KMS-11 (cell line): ENCODE measurements around the gene NR4A1.

Source experiments
- H2AFZ ChIP-seq: fragments of 200-600 bp; sonication (generic); 2 replicates; pipeline ENCODE4 v1.6.1; 2016; ENCODE audit warnings: antibody characterized with exemption, mixed run types, low read depth
- H3K27ac ChIP-seq: fragments of 200-600 bp; sonication (generic); 2 replicates; pipeline ENCODE4 v1.6.1; 2016; ENCODE audit warnings: mild to moderate bottlenecking, mixed run types
- H3K27me3 ChIP-seq: fragments of 200-600 bp; sonication (generic); 2 replicates; pipeline ENCODE4 v1.6.1; 2017; ENCODE audit warnings: mild to moderate bottlenecking, low read depth, mixed run types, moderate library complexity; ENCODE audit not compliant: insufficient read depth
- H3K36me3 ChIP-seq: fragments of 200-600 bp; sonication (generic); 2 replicates; pipeline ENCODE4 v1.6.1; 2017; ENCODE audit warnings: mild to moderate bottlenecking, mixed run types; ENCODE audit not compliant: insufficient read depth
- H3K4me1 ChIP-seq: fragments of 200-600 bp; sonication (generic); 2 replicates; pipeline ENCODE4 v1.6.1; 2016; ENCODE audit warnings: mild to moderate bottlenecking, low read depth, mixed run types; ENCODE audit not compliant: poor library complexity, severe bottlenecking
- H3K4me2 ChIP-seq: fragments of 200-600 bp; sonication (generic); 2 replicates; pipeline ENCODE4 v1.7.0; 2016; ENCODE audit warnings: mild to moderate bottlenecking, mixed run types
- H3K4me3 ChIP-seq: fragments of 200-600 bp; sonication (generic); IDR thresholded peaks from 2 replicates; pipeline ENCODE4 v1.6.1; 2017; ENCODE audit warnings: low read depth, low read length, mixed read lengths; ENCODE audit not compliant: insufficient read depth
- H3K79me2 ChIP-seq: fragments of 200-600 bp; sonication (generic); 2 replicates; pipeline ENCODE4 v1.6.1; 2016; ENCODE audit warnings: low read depth, mixed run types; ENCODE audit not compliant: insufficient read depth
- H3K9ac ChIP-seq: fragments of 200-600 bp; sonication (generic); 2 replicates; pipeline ENCODE4 v1.6.1; 2016; ENCODE audit warnings: mild to moderate bottlenecking, mixed run types
- H4K20me1 ChIP-seq: fragments of 200-600 bp; sonication (generic); 2 replicates; pipeline ENCODE4 v1.6.1; 2016; ENCODE audit warnings: mild to moderate bottlenecking, mixed run types; ENCODE audit not compliant: insufficient read depth
- TF ChIP-seq, protein P1 (sequence below): fragments of 200-600 bp; sonication (generic); conservative IDR thresholded peaks from 2 replicates; pipeline ENCODE4 v1.6.1; 2017; ENCODE audit warnings: low read depth, mild to moderate bottlenecking, antibody characterized with exemption, low read length, moderate library complexity, mixed read lengths

The NR4A1 gene

DNA sequence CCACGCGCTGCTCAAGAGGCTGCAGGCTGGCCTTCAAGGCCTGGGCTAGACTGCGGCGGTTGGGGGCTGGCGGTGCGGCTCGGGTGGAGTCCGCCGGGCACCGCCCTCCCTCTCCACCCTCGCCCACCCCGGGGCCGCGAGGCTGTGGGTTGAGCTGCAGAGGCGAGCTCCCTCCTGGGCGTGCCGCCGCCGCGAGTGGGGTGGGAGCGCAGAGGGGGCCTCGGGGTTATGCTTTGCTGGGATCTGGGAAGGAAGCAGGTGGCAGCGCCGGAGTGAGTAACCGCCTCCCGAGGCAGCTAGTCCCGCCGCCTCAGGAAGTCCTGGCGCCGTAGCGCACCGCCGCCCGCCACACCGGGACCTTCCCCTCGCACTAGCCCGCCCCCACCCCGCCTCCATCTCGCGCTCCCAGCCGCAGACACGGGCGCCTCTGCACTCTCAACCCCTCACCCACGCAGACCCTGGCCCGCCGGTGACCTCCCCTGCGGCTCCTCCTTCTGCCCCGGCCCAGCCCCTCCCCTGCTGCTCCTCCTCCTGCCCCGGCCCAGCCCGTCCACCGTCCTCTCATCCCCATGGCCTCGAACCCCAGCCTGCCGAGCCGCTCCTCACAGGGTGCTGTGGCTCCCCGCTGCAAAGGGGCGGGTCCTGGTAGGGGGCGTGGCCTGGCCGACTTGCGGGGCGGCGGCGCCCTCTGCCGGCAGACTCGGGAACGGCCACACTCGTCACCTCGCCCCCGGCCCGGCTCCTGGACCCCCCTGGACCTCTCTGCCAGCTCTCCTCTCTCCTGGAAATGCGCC, 27.9 kb upstream of the NR4A1 start:
- Histone ChIP-seq H3K27ac (0 out of 2 replicates have a peak overlapping the region, but pooled peaks have one; percentile 63), H3K27me3 (no peaks in the 10 kb centered on the region), H3K4me3 (no peak overlapping the region), H4K20me1 (no peaks in the 10 kb centered on the region), H2AFZ (peak overlapping the region; percentile 96), H3K4me1 (peaks cover 29% of the 10 kb centered on the region), H3K9ac (peak overlapping the region; percentile 39; the same call in 1 of the 2 replicates), H3K36me3 (no peaks in the 10 kb centered on the region), H3K79me2 (no peaks in the 10 kb centered on the region), H3K4me2 (peak overlapping the region; percentile 79)
- TF ChIP-seq, protein P1, sequence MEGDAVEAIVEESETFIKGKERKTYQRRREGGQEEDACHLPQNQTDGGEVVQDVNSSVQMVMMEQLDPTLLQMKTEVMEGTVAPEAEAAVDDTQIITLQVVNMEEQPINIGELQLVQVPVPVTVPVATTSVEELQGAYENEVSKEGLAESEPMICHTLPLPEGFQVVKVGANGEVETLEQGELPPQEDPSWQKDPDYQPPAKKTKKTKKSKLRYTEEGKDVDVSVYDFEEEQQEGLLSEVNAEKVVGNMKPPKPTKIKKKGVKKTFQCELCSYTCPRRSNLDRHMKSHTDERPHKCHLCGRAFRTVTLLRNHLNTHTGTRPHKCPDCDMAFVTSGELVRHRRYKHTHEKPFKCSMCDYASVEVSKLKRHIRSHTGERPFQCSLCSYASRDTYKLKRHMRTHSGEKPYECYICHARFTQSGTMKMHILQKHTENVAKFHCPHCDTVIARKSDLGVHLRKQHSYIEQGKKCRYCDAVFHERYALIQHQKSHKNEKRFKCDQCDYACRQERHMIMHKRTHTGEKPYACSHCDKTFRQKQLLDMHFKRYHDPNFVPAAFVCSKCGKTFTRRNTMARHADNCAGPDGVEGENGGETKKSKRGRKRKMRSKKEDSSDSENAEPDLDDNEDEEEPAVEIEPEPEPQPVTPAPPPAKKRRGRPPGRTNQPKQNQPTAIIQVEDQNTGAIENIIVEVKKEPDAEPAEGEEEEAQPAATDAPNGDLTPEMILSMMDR: peak; percentile 89

DNA sequence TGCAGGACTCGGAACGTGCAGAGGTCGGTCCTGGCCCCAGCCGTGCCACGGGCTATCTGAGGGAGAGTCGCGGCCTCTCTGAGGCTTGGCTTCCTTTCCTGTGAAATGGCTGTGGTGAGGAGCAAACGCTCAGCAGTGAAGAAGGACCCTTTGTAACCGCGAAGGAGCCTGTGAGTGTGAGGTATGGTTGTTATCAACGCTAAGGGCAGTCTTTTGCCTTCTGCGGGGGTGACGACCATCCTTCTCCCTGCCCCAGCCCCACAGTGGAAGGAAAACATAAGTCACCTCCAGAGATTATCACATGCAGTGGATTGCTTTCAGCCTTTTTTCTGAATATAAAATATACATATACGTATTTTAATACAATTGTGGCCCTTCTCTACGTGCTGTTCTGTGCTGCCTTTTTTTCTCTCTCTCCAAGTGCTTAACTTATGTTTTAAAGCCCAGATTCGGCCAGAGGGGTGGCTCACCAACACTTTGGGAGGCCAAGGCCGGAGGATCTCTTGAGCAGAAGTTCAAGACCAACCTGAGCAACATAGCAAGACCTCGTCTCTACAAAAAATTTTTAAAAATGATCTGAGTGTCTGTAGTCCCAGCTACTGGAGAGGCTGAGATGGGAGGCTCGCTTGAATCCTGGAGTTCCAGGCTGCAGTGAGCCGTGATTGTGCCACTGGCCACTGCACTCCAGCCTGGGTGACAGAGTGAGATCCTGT, 27.1 kb upstream of the NR4A1 start:
- Histone ChIP-seq H4K20me1 (no peaks in the 10 kb centered on the region), H3K36me3 (no peaks in the 10 kb centered on the region), H3K27ac (peak overlapping the region; percentile 63), H3K4me1 (peaks cover 29% of the 10 kb centered on the region), H3K27me3 (no peaks in the 10 kb centered on the region), H3K9ac (peak overlapping the region; percentile 39; the same call in 1 of the 2 replicates), H3K79me2 (no peaks in the 10 kb centered on the region), H3K4me2 (peak overlapping the region; percentile 79), H2AFZ (peak overlapping the region; percentile 96), H3K4me3 (no peak overlapping the region)
- TF ChIP-seq, protein P1: peak; percentile 55

DNA sequence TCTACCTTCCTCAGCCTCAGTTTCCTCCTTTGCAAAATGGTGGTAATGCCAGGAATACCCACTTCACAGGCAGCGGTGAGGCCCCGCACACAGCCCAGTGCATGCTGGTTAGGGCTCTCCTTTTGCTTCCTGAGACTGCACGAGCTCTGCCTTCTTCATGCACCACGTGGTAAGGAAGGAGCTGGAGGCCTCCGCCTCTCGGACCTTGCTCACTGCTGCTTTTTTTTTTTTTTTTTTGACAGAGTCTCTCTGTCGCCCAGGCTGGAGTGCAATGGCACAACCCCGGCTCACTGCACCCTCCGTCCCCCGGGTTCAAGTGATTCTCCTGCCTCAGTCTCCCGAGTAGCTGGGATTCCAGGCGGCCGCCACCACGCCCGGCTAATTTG, 26.4 kb upstream of the NR4A1 start:
- Histone ChIP-seq H3K4me2 (peak overlapping the region; percentile 79), H3K27me3 (no peaks in the 10 kb centered on the region), H3K79me2 (no peaks in the 10 kb centered on the region), H3K27ac (peak overlapping the region; percentile 63), H3K9ac (peak overlapping the region; percentile 39; the same call in 1 of the 2 replicates), H3K4me3 (no peak overlapping the region), H2AFZ (peak overlapping the region; percentile 96), H3K4me1 (peaks cover 34% of the 10 kb centered on the region), H4K20me1 (no peaks in the 10 kb centered on the region), H3K36me3 (no peaks in the 10 kb centered on the region)
- TF ChIP-seq, protein P1: no peak

DNA sequence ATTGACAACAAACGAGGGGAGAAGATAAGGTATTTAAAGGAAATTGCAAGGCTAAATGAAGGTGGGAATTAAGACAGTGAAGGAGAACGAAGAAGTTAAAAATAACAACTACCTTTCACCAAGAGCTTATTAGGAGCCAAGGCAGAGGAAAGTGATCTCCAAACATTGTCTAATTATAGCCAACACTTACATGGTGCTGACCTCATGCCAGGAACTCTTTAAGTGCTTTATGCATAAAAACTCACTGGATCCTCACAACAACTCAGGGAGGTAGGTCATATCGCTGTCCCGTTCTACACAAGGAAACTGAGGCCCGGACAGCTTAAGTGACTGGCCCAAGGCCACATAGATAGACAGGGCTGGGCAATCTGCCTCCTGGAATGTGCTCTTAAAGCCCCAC, 25.0 kb upstream of the NR4A1 start:
- TF ChIP-seq, protein P1: no peak

More for the DNA sequence above, 25.0 kb upstream of the NR4A1 start:
- no peaks in the 10 kb centered on the region for H3K36me3 ChIP-seq
- H3K4me3 ChIP-seq: no peak overlapping the region
- no peak overlapping the region for H3K27ac ChIP-seq
- no peaks in the 10 kb centered on the region for H4K20me1 ChIP-seq
- H3K79me2 ChIP-seq: no peaks in the 10 kb centered on the region
- peak overlapping the region; percentile 96; the same call in 1 of the 2 replicates for H2AFZ ChIP-seq
- H3K4me1 ChIP-seq: peaks cover 34% of the 10 kb centered on the region
- no peak overlapping the region for H3K9ac ChIP-seq
- H3K4me2 ChIP-seq: peak overlapping the region; percentile 79
- no peaks in the 10 kb centered on the region for H3K27me3 ChIP-seq
